ENCODE results near the gene NIM1K.

NIM1K gene

GRCh38 chr5:43148417-43148816 lies 43.6 kb upstream of the NIM1K start:
- no peak overlapping the region for H3K4me3 ChIP-seq (replicated peaks; ENCODE audit: insufficient read depth, low read length)
- TF ChIP-seq CTCF (IDR thresholded peaks at IDR 0.05; ENCODE audit: insufficient read depth, low read length): no peak
- no peak for TF ChIP-seq REST (IDR thresholded peaks at IDR 0.05; ENCODE audit: insufficient replicate concordance, low read depth)
- TF ChIP-seq GABPA (IDR thresholded peaks at IDR 0.05; ENCODE audit: low read depth): no peak
- no peak for TF ChIP-seq SPI1 (IDR thresholded peaks at IDR 0.05; ENCODE audit: borderline replicate concordance, low read depth)
- TF ChIP-seq POLR2AphosphoS5 (IDR thresholded peaks at IDR 0.05; ENCODE audit: low read depth): no peak
- DNase-seq (ENCODE audit: low read depth in 1 of 2, low spot score in 1 of 2): no peak
- H3K27me3 ChIP-seq (ENCODE audit: insufficient read depth, poor library complexity, severe bottlenecking): no peaks in the 10 kb centered on the region
- no peak overlapping the region for H3K27ac ChIP-seq (replicated peaks)

- Histone ChIP-seq H3K27ac (replicated peaks) (no peak overlapping the region), H3K4me3 (replicated peaks; ENCODE audit: insufficient read depth, low read length) (no peak overlapping the region), H3K27me3 (ENCODE audit: insufficient read depth, poor library complexity, severe bottlenecking) (no peaks in the 10 kb centered on the region)
- TF ChIP-seq SPI1 (IDR thresholded peaks at IDR 0.05; ENCODE audit: borderline replicate concordance, low read depth): no peak
- TF ChIP-seq CTCF (IDR thresholded peaks at IDR 0.05; ENCODE audit: insufficient read depth, low read length): no peak
- no peak for TF ChIP-seq REST (IDR thresholded peaks at IDR 0.05; ENCODE audit: insufficient replicate concordance, low read depth)
- no peak for TF ChIP-seq GABPA (IDR thresholded peaks at IDR 0.05; ENCODE audit: low read depth)
- no peak for DNase-seq (ENCODE audit: low read depth in 1 of 2, low spot score in 1 of 2)
These were observed 42.8 kb upstream of the NIM1K start for GRCh38 chr5:43149231-43149630.

- TF ChIP-seq REST (IDR thresholded peaks at IDR 0.05; ENCODE audit: insufficient replicate concordance, low read depth) (no peak), GABPA (IDR thresholded peaks at IDR 0.05; ENCODE audit: low read depth) (no peak), SPI1 (IDR thresholded peaks at IDR 0.05; ENCODE audit: borderline replicate concordance, low read depth) (no peak), POLR2AphosphoS5 (IDR thresholded peaks at IDR 0.05; ENCODE audit: low read depth) (no peak), CTCF (IDR thresholded peaks at IDR 0.05; ENCODE audit: insufficient read depth, low read length) (no peak)
- Histone ChIP-seq H3K27me3 (ENCODE audit: insufficient read depth, poor library complexity, severe bottlenecking) (no peaks in the 10 kb centered on the region), H3K27ac (replicated peaks) (no peak overlapping the region)
These were observed 42.0 kb upstream of the NIM1K start for GRCh38 chr5:43150075-43150474.

More at GRCh38 chr5:43150075-43150474, 42.0 kb upstream of the NIM1K start:
- no peak overlapping the region for H3K4me3 ChIP-seq (replicated peaks; ENCODE audit: insufficient read depth, low read length)
- DNase-seq (ENCODE audit: low read depth in 1 of 2, low spot score in 1 of 2): no peak

Data from HL-60 (cell line).